ENCODE results near the gene CPNE8. TPM values are rescaled to one million over a fixed set of nuclear protein-coding genes. Genes with fewer than 3 reads are reported as not detected.

Gene CPNE8
- total and polyA plus RNA-seq, 10 of the 15 experiments (the other 5 are each of a cell fraction or from before 2014, with no cell fraction given) = 11.3 to 38.4 (median 18.9) TPM

- no peak overlapping the region for H2AFZ ChIP-seq (ENCODE audit: control insufficient read depth, low read depth, low read length)
- FAIRE-seq (no peak), DNase-seq (ENCODE audit: low read depth, low spot score) (no peak), ATAC-seq (no peak)
- H3K36me3 ChIP-seq (ENCODE audit: control insufficient read depth in 2 of 2, insufficient read depth in 2 of 2, low read length in 1 of 2) = peaks cover 0 to 1% of the 10 kb centered on the region in 2 experiments; a peak in 2 of 4 replicates
- in situ Hi-C loops (cut with MboI) = no loop called here
- H3K4me3 ChIP-seq = no peak overlapping the region
- no peak overlapping the region for H3K9ac ChIP-seq (ENCODE audit: control insufficient read depth, insufficient read depth, low read length)
- H3K27ac ChIP-seq (ENCODE audit: control insufficient read depth, insufficient read depth) = no peak overlapping the region
- H4K20me1 ChIP-seq (ENCODE audit: control insufficient read depth, insufficient read depth) = no peaks in the 10 kb centered on the region
- ChIA-PET SMC1A (ENCODE audit: uncharacterized antibody, unreplicated experiment) (interaction anchor here (0.7 to 1.0 kb wide), 3 partner anchors 8 to 25 kb away, joined by 3 to 4 read pairs (median 3); no protein-coding TSS in a partner anchor), POLR2A (no interaction called here), CTCF (interaction anchor here (1.3 kb wide), 1 partner anchor 31 kb away, joined by 4 read pairs; no protein-coding TSS in a partner anchor), RAD21 (ENCODE audit: unreplicated experiment) (no interaction called here)
- H3K4me1 ChIP-seq (ENCODE audit: control insufficient read depth, insufficient read depth, low read length) = no peaks in the 10 kb centered on the region
- H3K27me3 ChIP-seq (replicated peaks in 1 of 2; ENCODE audit: control insufficient read depth in 2 of 2, insufficient read depth in 2 of 2, low read length in 1 of 2) = no peaks in the 10 kb centered on the region
- no peaks in the 10 kb centered on the region for H3K79me2 ChIP-seq (ENCODE audit: control insufficient read depth, insufficient read depth, low read length)
- 2% methylated on average over 2 of the region's 2 CpGs for WGBS (ENCODE audit: insufficient coverage, insufficient replicate concordance, low lambda C conversion rate, missing lambda C conversion rate)
- TF ChIP-seq, protein P1, sequence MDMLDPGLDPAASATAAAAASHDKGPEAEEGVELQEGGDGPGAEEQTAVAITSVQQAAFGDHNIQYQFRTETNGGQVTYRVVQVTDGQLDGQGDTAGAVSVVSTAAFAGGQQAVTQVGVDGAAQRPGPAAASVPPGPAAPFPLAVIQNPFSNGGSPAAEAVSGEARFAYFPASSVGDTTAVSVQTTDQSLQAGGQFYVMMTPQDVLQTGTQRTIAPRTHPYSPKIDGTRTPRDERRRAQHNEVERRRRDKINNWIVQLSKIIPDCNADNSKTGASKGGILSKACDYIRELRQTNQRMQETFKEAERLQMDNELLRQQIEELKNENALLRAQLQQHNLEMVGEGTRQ (IDR thresholded peaks at IDR 0.05; ENCODE audit: borderline replicate concordance, low read depth, low read length) = no peak
- TF ChIP-seq CREB1 (IDR thresholded peaks at IDR 0.05; ENCODE audit: low read depth) (no peak), ZZZ3 (IDR thresholded peaks at IDR 0.05; ENCODE audit: control insufficient read depth, insufficient read length, low read depth) (no peak), RUNX3 (IDR thresholded peaks at IDR 0.05; ENCODE audit: low read length) (no peak), ZNF622 (IDR thresholded peaks at IDR 0.05) (no peak), MLLT1 (IDR thresholded peaks at IDR 0.05) (no peak), TBL1XR1 (IDR thresholded peaks at IDR 0.05; ENCODE audit: low read depth, low read length) (no peak), HDAC2 (IDR thresholded peaks at IDR 0.05) (no peak), TCF3 (IDR thresholded peaks at IDR 0.05; ENCODE audit: borderline replicate concordance, insufficient read depth, low read depth, low read length) (no peak)
- TF ChIP-seq, protein P2, sequence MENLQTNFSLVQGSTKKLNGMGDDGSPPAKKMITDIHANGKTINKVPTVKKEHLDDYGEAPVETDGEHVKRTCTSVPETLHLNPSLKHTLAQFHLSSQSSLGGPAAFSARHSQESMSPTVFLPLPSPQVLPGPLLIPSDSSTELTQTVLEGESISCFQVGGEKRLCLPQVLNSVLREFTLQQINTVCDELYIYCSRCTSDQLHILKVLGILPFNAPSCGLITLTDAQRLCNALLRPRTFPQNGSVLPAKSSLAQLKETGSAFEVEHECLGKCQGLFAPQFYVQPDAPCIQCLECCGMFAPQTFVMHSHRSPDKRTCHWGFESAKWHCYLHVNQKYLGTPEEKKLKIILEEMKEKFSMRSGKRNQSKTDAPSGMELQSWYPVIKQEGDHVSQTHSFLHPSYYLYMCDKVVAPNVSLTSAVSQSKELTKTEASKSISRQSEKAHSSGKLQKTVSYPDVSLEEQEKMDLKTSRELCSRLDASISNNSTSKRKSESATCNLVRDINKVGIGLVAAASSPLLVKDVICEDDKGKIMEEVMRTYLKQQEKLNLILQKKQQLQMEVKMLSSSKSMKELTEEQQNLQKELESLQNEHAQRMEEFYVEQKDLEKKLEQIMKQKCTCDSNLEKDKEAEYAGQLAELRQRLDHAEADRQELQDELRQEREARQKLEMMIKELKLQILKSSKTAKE (IDR thresholded peaks at IDR 0.05; ENCODE audit: low read depth, poor library complexity, severe bottlenecking) = no peak
- no TSS peak for BruUV-seq (replicated peaks)
- peaks cover 4% of the 10 kb centered on the region; the same call in 1 of the 3 replicates for H3K9me3 ChIP-seq (replicated peaks; ENCODE audit: control insufficient read depth, insufficient read depth, low read length)
- no peak overlapping the region for H3K4me2 ChIP-seq (ENCODE audit: control insufficient read depth, insufficient read depth)
- intact Hi-C loops (cut with micrococcal nuclease; ENCODE audit: unreplicated experiment) = no loop called here
Measured at GRCh38 chr12:38746744-38747143, 158.6 kb downstream of the CPNE8 start.
